HCT116 (cell line): Measurements from ENCODE around the gene SH3TC2. TPM values are rescaled to one million over a fixed set of nuclear protein-coding genes. Genes with fewer than 3 reads are reported as not detected.

ENCODE experiments used
- ATAC-seq: fragments of 200-7000 bp; cut with Tn5 transposase; 2 replicates; pipeline ENCODE4 v1.9.1; 2020; ENCODE audit warnings: mild to moderate bottlenecking, moderate library complexity
- BruUV-seq: library from RNA; stranded (reverse); fragments of 400-500 nt; replicated peaks from 2 replicates; lab custom pipeline; 2021; lab: Mats Ljungman, UMichigan
- CTCF ChIA-PET: fragments of 300-600 bp; sonication (Branson Sonifier 250); formaldehyde crosslinking; loops from one replicate; lab custom pipeline; 2021; ENCODE audit warnings: antibody characterized with exemption; lab: Charles Lee
- POLR2A ChIA-PET: fragments of 300-600, 350-600 bp; sonication (Branson Sonifier 250); formaldehyde crosslinking; loops from one replicate; lab custom pipeline; 2021; ENCODE audit warnings: antibody characterized with exemption; lab: Charles Lee
- RAD21 ChIA-PET, 2 experiments: fragments of 300-600 bp; sonication (Branson Sonifier 250); formaldehyde crosslinking; loops; one replicate each; lab custom pipeline; 2023; ENCODE audit warnings: low total read pairs in 2 of 2; ENCODE audit not compliant: uncharacterized antibody in 2 of 2, unreplicated experiment in 2 of 2, low non-redundant PET in 1 of 2; lab: Charles Lee
- DNase-seq: peaks from one replicate; pipeline ENCODE4 v3.0.0-alpha.2; 2010; ENCODE audit warnings: low read depth, low spot score
- H2AFZ ChIP-seq: fragments of 200-600 bp; shearing (Covaris generic), sonication (generic); 2 replicates; pipeline ENCODE4 v1.6.1; 2017; ENCODE audit warnings: low read depth, mixed run types, mixed read lengths, antibody characterized with exemption, low read length; ENCODE audit not compliant: poor library complexity, severe bottlenecking
- H3K27ac ChIP-seq: 2 replicates; pipeline ENCODE4 v1.5.1; 2012; ENCODE audit warnings: low read depth, low read length
- H3K27me3 ChIP-seq: fragments of 200-600 bp; sonication (generic); 2 replicates; pipeline ENCODE4 v1.6.1; 2016; ENCODE audit warnings: mixed run types, low read length, mixed read lengths; ENCODE audit not compliant: insufficient read depth
- H3K36me3 ChIP-seq, 2 experiments: fragments of 200-500 bp in 1 of 2; fragments of 200-600 bp in 1 of 2; sonication (Bioruptor generic) in 1 of 2; sonication (generic) in 1 of 2; 2 replicates each; pipeline versions ENCODE4 v1.5.1 to v1.6.1; 2014 to 2016; ENCODE audit warnings: low read length in 2 of 2, inconsistent platforms in 1 of 2, mixed read lengths in 1 of 2, mixed run types in 1 of 2; ENCODE audit not compliant: insufficient read depth in 2 of 2, control insufficient read depth in 1 of 2
- H3K4me1 ChIP-seq, 2 experiments: fragments of 200-600 bp in 1 of 2; sonication (generic) in 1 of 2; 2 replicates each; pipeline versions ENCODE4 v1.5.1 to v1.6.1; 2012 to 2017; ENCODE audit warnings: low read length in 2 of 2, inconsistent platforms in 1 of 2, mild to moderate bottlenecking in 1 of 2, mixed read lengths in 1 of 2, mixed run types in 1 of 2, moderate library complexity in 1 of 2; ENCODE audit not compliant: insufficient read depth in 2 of 2, control insufficient read depth in 1 of 2
- H3K4me2 ChIP-seq: fragments of 200-600 bp; sonication (generic); 2 replicates; pipeline ENCODE4 v1.6.1; 2017; ENCODE audit warnings: mixed run types, low read length, mixed read lengths
- H3K4me3 ChIP-seq, 2 experiments: fragments of 200-600 bp in 1 of 2; sonication (generic) in 1 of 2; replicated peaks in 1 of 2; 2 replicates each; pipeline ENCODE4 v1.5.1; 2011 to 2016; ENCODE audit warnings: low read length in 2 of 2, control low read depth in 1 of 2, low read depth in 1 of 2, mild to moderate bottlenecking in 1 of 2, mixed read lengths in 1 of 2, mixed run types in 1 of 2
- H3K79me2 ChIP-seq: fragments of 200-600 bp; sonication (generic); 2 replicates; pipeline ENCODE4 v1.6.1; 2017; ENCODE audit warnings: mild to moderate bottlenecking, mixed run types, low read length, moderate library complexity, mixed read lengths; ENCODE audit not compliant: insufficient read depth
- H3K9ac ChIP-seq: fragments of 200-600 bp; sonication (generic); 2 replicates; pipeline ENCODE4 v1.6.1; 2016; ENCODE audit warnings: low read length, mixed read lengths
- H3K9me2 ChIP-seq: fragments of 200-600 bp; sonication (generic), shearing (Covaris generic); 2 replicates; pipeline ENCODE4 v1.6.1; 2017; ENCODE audit warnings: mixed run types, mild to moderate bottlenecking, moderate library complexity; ENCODE audit not compliant: insufficient read depth
- H3K9me3 ChIP-seq, 2 experiments: fragments of 200-500 bp in 1 of 2; fragments of 200-600 bp in 1 of 2; sonication (Bioruptor generic) in 1 of 2; sonication (generic) in 1 of 2; 2 replicates each; pipeline ENCODE4 v1.6.1; 2014 to 2017; ENCODE audit warnings: low read length in 2 of 2, mixed read lengths in 2 of 2, inconsistent platforms in 1 of 2, low read depth in 1 of 2, mild to moderate bottlenecking in 1 of 2, mixed run types in 1 of 2, moderate library complexity in 1 of 2; ENCODE audit not compliant: control insufficient read depth in 1 of 2, insufficient read depth in 1 of 2
- H4K20me1 ChIP-seq: fragments of 200-600 bp; sonication (generic), shearing (Covaris generic); 2 replicates; pipeline ENCODE4 v1.6.1; 2017; ENCODE audit warnings: mixed run types, mild to moderate bottlenecking, moderate library complexity; ENCODE audit not compliant: insufficient read depth
- CBX3 ChIP-seq: IDR thresholded peaks from 2 replicates; pipeline ENCODE4 v1.6.1; 2012; ENCODE audit warnings: low read depth
- EZH2phosphoT487 ChIP-seq: fragments of 200-600 bp; IDR thresholded peaks from 2 replicates; pipeline ENCODE4 v1.6.1; 2018; ENCODE audit warnings: antibody characterized with exemption, borderline replicate concordance
- POLR2A ChIP-seq: IDR thresholded peaks from 2 replicates; pipeline ENCODE4 v1.7.0; 2011; ENCODE audit warnings: borderline replicate concordance; ENCODE audit not compliant: insufficient read depth, insufficient read length; ENCODE audit errors: extremely low read depth
- SIN3A ChIP-seq: IDR thresholded peaks from 2 replicates; pipeline ENCODE4 v1.6.1; 2012; ENCODE audit warnings: low read depth
- TCF7L2 ChIP-seq: IDR thresholded peaks from 2 replicates; pipeline ENCODE4 v1.7.0; 2011; ENCODE audit warnings: borderline replicate concordance, inconsistent platforms; ENCODE audit not compliant: insufficient read depth, insufficient read length; ENCODE audit errors: extremely low read depth
- YY1 ChIP-seq: IDR thresholded peaks from 2 replicates; pipeline ENCODE4 v1.6.1; 2011; ENCODE audit warnings: low read length, low read depth, moderate library complexity, mild to moderate bottlenecking; ENCODE audit not compliant: insufficient replicate concordance; ENCODE audit errors: extremely low read depth
- ZFX ChIP-seq: fragments of 450-650 bp; IDR thresholded peaks from 2 replicates; pipeline ENCODE4 v1.6.1; 2017
- intact Hi-C: fragments of 100-400 bp; cut with micrococcal nuclease; formaldehyde crosslinking; loops from 2 replicates; pipeline ENCODE4 v1.10.0; 2022
- total RNA-seq: library from RNA; stranded (reverse); gene quantifications from one replicate; pipeline ENCODE4 v1.2.1, GENCODE V29; 2021; ENCODE audit not compliant: unreplicated experiment
- TF ChIP-seq, protein P1 (sequence below): IDR thresholded peaks from 2 replicates; pipeline ENCODE4 v1.6.1; 2012; ENCODE audit warnings: low read depth

Gene SH3TC2
- total RNA-seq, 1 experiment from 2014 or later = 12.8 TPM

DNA sequence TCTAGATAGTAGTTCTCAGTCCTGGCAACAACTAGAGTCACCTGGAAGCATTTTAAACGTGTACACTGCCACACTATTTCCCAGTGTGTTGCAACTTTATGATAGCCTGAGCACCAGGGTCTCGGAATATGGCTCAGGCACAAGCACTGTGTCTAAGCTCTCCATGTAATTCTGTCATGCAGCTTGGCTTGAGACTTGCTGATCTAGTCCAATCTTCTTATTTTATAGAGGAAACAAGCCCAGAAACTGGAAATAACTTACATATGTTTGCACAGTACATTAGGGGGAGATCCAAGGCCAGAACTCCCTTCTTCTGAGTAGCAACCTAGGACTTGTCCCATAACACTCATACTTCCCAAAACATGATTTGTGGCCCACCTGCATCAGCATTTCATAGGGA, 49.1 kb downstream of the SH3TC2 start:
- Histone ChIP-seq H3K9me3 (no peaks in the 10 kb centered on the region), H3K9me2 (no peaks in the 10 kb centered on the region), H3K9ac (no peak overlapping the region), H3K4me1 (peaks cover 0 to 9% of the 10 kb centered on the region in 2 experiments; a peak in 1 of 4 replicates), H2AFZ (no peak overlapping the region), H4K20me1 (no peaks in the 10 kb centered on the region), H3K27me3 (no peaks in the 10 kb centered on the region), H3K27ac (no peak overlapping the region), H3K4me2 (no peak overlapping the region), H3K4me3 (no peak overlapping the region), H3K79me2 (no peaks in the 10 kb centered on the region), H3K36me3 (no peaks in the 10 kb centered on the region)
- ATAC-seq = no peak
- CTCF ChIA-PET = no interaction called here
- POLR2A ChIA-PET = no interaction called here
- TF ChIP-seq SIN3A (no peak), CBX3 (no peak), ZFX (no peak), POLR2A (no peak), EZH2phosphoT487 (no peak), YY1 (no peak), TCF7L2 (no peak)
- TF ChIP-seq, protein P1, sequence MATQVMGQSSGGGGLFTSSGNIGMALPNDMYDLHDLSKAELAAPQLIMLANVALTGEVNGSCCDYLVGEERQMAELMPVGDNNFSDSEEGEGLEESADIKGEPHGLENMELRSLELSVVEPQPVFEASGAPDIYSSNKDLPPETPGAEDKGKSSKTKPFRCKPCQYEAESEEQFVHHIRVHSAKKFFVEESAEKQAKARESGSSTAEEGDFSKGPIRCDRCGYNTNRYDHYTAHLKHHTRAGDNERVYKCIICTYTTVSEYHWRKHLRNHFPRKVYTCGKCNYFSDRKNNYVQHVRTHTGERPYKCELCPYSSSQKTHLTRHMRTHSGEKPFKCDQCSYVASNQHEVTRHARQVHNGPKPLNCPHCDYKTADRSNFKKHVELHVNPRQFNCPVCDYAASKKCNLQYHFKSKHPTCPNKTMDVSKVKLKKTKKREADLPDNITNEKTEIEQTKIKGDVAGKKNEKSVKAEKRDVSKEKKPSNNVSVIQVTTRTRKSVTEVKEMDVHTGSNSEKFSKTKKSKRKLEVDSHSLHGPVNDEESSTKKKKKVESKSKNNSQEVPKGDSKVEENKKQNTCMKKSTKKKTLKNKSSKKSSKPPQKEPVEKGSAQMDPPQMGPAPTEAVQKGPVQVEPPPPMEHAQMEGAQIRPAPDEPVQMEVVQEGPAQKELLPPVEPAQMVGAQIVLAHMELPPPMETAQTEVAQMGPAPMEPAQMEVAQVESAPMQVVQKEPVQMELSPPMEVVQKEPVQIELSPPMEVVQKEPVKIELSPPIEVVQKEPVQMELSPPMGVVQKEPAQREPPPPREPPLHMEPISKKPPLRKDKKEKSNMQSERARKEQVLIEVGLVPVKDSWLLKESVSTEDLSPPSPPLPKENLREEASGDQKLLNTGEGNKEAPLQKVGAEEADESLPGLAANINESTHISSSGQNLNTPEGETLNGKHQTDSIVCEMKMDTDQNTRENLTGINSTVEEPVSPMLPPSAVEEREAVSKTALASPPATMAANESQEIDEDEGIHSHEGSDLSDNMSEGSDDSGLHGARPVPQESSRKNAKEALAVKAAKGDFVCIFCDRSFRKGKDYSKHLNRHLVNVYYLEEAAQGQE = no peak
- DNase-seq = no peak
- RAD21 ChIA-PET = no interaction called here
- intact Hi-C loops = no loop called here
- BruUV-seq = no TSS peak
